Measurements from ENCODE around the gene MYO5A. TPM values are rescaled to one million over a fixed set of nuclear protein-coding genes. Genes with fewer than 3 reads are reported as not detected.

MYO5A gene
- total and polyA plus RNA-seq, 2 donors (not counting 3 experiments of a cell fraction or from before 2014, with no cell fraction given): 31.9 to 91.9 TPM

GRCh38 chr15:52529940-52530339, 1.3 kb upstream of the MYO5A start:
- CTCF ChIA-PET: interaction anchor here (0.6 kb wide), 1 partner anchor 201 kb away, joined by 4 read pairs; no protein-coding TSS in a partner anchor
- Histone ChIP-seq H3K4me1 (ENCODE audit: control insufficient read depth, extremely low read depth, insufficient read depth, low read length) (peaks cover 17% of the 10 kb centered on the region), H3K27me3 (ENCODE audit: control insufficient read depth in 2 of 2, insufficient read depth in 2 of 2, low read length in 2 of 2) (no peaks in the 10 kb centered on the region), H3K36me3 (ENCODE audit: control insufficient read depth in 2 of 2, extremely low read depth in 1 of 2, insufficient read depth in 2 of 2, low read length in 2 of 2) (no peaks in the 10 kb centered on the region), H3K4me2 (ENCODE audit: insufficient read depth, low read length) (peak overlapping the region; percentile 82), H3K9me3 (replicated peaks; ENCODE audit: control insufficient read depth, insufficient read depth, low read length) (no peaks in the 10 kb centered on the region), H3K27ac (ENCODE audit: insufficient read depth, low read depth, low read length) (no peak overlapping the region), H3K79me2 (ENCODE audit: control insufficient read depth, insufficient read depth, low read length) (peaks cover 36% of the 10 kb centered on the region), H4K20me1 (replicated peaks; ENCODE audit: control insufficient read depth, extremely low read depth, insufficient read depth, low read length) (peaks cover 3% of the 10 kb centered on the region), H2AFZ (ENCODE audit: low read depth, low read length) (peak overlapping the region; percentile 77), H3K4me3 (replicated peaks in 1 of 3; ENCODE audit: insufficient read depth in 1 of 3, low read depth in 1 of 3, low read length in 3 of 3) (peak overlapping the region in 1 of 3 experiments; percentile 58), H3K9me1 (replicated peaks; ENCODE audit: control insufficient read depth, extremely low read depth, insufficient read depth, low read length) (no peaks in the 10 kb centered on the region), H3K9ac (replicated peaks; ENCODE audit: extremely low read depth, insufficient read depth, low read length) (no peak overlapping the region)
- POLR2A ChIA-PET: no interaction called here
- FAIRE-seq (no peak), DNase-seq (ENCODE audit: low read depth, low spot score) (no peak)
- dilution Hi-C loops (cut with MboI; ENCODE audit: extremely low pct_ligation_motif_present, low sequenced_read_pairs): no loop called here
- intact Hi-C loops (cut with micrococcal nuclease): loop anchor here (1.0 to 2.0 kb wide), 5 partner anchors 37 to 273 kb away; no protein-coding TSS in a partner anchor
- no TSS peak for BruUV-seq (replicated peaks)
- TF ChIP-seq, protein P1, sequence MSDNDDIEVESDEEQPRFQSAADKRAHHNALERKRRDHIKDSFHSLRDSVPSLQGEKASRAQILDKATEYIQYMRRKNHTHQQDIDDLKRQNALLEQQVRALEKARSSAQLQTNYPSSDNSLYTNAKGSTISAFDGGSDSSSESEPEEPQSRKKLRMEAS (IDR thresholded peaks at IDR 0.05; ENCODE audit: insufficient read depth, insufficient read length): no peak
- TF ChIP-seq MYC (IDR thresholded peaks at IDR 0.05; ENCODE audit: low read depth, low read length) (no peak), POLR2A (IDR thresholded peaks at IDR 0.05; ENCODE audit: low read depth, low read length) (no peak), JUN (IDR thresholded peaks at IDR 0.05; ENCODE audit: borderline replicate concordance, insufficient read depth, insufficient read length, low read depth) (no peak), CTCF (IDR thresholded peaks at IDR 0.05; ENCODE audit: extremely low read depth in 1 of 2, insufficient read depth in 1 of 2, low read depth in 1 of 2, low read length in 2 of 2) (no peak), POLR2AphosphoS5 (IDR thresholded peaks at IDR 0.05; ENCODE audit: insufficient read depth, low read depth, low read length) (no peak), EZH2 (IDR thresholded peaks at IDR 0.05; ENCODE audit: borderline replicate concordance, low read depth, low read length, severe bottlenecking) (no peak), GATA2 (IDR thresholded peaks at IDR 0.05; ENCODE audit: insufficient read depth, insufficient read length, low read depth, low read length) (no peak), FOS (IDR thresholded peaks at IDR 0.05; ENCODE audit: borderline replicate concordance, insufficient read depth, low read length) (no peak)

All from endothelial cell of umbilical vein (primary cell).